ENCODE measurements around the gene CRY2.

DNA sequence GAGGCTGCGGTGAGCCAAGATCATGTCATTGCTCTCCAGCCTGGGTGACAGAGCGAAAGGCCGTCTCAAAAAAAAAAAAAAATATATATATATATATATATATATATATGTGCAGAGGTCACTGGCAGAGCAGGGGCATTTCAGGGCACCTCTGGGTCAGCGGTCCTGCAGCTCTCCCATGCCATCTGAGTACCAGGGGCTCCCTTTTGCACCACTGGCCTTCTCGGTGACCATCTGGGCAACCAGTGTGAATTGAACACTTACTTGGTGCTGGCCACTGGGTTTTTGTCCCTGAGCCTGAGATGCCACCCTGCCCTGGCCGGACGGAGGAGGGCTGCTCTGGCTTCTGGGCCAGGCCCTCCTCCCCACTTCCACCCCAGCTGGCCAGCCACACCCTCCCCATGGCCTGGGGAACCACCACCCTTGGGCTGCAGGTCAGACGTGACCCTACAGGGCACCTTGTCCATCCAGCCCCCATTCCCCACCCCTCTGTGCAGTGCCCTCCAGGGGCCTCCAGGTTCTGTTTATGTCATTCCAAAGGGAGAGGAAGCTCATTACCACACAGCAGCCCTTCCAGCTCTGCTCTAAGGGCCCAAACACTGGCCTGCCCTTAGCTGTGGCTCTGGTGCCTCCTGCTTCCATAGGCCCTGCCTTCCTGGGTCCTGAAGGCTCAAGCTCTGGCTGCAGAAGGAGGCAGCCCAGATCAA is 48.4 kb downstream of the CRY2 start:
- no peak for TF ChIP-seq CTCF (conservative IDR thresholded peaks at IDR 0.05 in 1 of 2, IDR thresholded peaks at IDR 0.05 in 1 of 2; ENCODE audit: extremely low read depth in 1 of 2, insufficient read depth in 1 of 2, low read depth in 1 of 2, low read length in 2 of 2)
- no peak for TF ChIP-seq EZH2 (IDR thresholded peaks at IDR 0.05; ENCODE audit: borderline replicate concordance, low read length)
